GM18870 (cell line): ENCODE measurements around the gene FBXW11.

Source experiments
- ATAC-seq: cut with Tn5 transposase; IDR thresholded peaks from one replicate; pipeline ENCODE4 v1.9.1; 2021; ENCODE audit warnings: moderate library complexity; ENCODE audit not compliant: unreplicated experiment

Gene FBXW11

DNA sequence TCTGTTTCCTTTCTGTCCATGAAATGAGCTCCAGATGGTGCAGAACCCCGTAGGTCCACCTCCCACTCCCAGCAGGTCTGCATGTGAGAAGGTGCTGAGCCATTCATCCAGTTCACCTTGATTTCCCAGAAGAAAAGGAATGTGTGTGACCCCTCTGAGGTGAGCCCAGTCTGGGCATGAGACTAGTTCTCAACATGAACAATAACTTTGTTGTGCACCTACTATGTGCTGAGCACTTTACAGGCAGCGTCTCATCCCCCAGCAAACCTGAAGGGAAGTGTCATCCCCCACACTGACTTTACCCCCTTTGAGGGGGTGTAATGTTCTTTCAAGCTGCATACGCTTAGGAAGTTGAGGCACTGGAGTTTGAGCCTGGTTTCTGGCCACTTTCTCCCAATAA is 159.4 kb downstream of the FBXW11 start:
- no peak for ATAC-seq

DNA sequence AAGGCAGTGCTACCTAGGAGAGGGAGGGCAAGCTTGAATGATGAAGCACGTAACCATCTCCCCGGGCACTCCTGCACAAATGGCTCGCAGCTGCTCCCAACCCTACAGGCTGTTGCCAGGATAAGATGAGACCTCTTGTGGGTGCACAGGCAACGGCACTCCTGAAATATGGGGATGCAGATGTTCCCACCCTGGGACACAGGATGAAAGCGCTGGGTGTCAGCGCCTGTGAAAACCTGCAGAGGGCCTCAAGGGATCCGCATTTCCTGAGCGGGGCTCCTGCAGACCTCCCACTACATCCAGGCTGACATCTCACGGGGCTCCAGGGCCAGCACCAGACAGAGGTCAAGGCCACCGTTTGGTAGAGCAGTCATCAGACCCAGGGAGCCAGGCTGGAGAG is 160.1 kb downstream of the FBXW11 start:
- no peak for ATAC-seq

DNA sequence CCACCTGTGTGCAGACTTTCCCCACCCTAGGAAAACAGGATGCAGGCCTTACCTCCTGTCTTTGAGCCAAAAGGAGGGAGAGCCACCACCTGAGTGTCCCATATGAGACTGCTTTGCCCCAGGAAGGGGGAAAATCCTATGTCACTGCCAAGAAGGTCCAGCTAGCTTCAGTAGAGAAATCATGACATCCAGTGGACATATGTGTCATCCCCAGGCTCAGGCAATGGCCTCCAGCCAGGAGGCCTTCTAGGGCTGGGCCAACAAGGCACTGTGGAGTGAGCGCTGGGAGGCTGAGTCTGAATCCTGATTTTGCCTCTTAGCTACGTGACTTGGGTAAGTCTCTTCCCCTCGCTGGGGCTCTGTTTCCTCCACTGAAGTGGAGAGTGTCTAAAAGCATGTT is 160.6 kb downstream of the FBXW11 start:
- no peak for ATAC-seq

DNA sequence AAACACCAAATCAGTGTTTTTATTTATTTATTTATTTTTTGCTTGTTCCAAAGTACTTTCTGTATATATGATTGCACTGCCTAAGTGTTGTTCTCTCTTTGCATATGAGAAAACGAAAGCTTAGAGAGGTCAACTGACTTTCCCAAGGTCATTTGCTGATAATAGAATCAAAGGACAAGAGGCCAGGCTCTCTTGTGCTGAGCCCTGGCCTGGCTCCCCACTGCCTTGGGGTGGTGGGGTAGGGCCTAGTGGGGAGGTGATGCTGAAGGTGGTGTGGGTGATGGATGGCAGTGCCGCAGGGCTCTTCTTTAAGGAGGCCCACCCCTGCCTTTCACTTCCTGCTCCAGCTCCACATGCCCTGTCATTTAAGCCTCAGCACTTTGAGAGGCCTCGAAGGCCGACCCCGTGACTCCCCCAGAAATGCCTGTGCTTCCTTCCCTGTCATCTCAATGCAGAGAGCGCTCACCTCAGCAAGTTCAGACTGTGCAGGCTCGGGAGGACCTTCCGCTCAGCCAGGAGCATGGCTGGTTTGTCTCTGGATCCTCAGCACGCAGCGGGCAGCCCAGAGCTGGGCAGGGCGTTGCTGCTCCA is 161.3 kb downstream of the FBXW11 start:
- ATAC-seq: no peak

DNA sequence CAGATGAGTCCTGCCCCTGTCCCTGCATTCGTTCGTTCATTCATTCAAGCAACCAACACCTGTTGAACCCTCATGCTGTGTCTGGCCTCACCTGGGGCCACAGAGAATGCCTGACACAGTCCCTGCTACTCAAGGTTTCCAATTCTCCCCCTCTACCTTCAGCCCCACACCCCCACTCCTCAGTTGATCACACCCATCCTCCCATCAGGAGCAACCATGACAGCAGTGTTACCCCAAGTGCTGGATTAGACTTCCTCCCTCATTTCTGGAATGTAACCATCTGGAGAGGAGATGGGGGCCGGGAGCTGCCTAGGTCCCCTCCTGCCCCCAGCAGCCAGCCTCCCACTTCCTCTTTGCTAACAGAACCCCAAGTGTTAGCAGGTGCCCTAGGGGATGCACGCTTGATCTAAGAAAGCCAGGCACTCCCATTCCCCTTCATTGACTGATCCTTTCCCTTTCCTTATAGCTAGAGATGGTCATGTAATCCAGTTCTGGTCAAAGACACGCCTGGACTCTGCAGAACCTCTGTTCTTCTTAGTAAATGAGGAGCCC is 163.6 kb downstream of the FBXW11 start:
- ATAC-seq: no peak

DNA sequence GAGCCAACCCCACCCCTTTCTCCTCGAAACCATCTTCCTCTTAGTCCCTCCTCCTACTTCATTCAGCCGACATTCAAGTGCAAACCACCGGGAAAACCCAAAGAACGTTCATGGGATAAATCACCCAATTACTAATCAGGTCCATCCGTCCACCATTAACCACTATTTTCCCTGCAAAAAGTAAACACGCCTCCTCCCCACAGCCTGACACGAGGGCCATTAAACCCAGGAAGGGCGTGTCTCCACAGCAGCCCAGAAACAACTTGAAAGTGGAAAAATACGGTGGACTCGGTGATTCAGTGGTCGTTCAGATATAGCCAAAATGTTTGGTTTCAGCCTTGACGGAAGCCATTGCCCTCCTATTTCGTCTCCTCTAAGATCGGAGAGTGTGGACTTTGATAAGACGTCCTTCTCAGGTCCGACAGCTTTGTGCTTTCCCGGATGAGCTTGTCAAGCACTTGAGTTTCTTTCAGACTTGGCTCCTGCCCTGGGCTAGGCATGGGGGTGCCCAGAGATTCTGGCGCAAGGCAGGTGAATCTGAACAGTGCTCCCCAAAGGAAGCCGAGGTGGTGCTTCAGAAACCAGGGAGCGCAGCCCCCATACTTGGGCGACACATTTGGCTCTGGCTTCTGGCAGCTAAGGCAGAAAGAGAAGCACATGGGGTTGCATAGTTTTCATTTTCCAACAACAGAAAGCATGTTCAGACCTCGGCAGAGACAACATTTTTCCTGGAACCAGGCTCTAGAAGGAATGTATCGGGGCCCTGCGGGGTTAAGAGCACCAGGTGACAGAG is 164.3 kb downstream of the FBXW11 start:
- no peak for ATAC-seq

DNA sequence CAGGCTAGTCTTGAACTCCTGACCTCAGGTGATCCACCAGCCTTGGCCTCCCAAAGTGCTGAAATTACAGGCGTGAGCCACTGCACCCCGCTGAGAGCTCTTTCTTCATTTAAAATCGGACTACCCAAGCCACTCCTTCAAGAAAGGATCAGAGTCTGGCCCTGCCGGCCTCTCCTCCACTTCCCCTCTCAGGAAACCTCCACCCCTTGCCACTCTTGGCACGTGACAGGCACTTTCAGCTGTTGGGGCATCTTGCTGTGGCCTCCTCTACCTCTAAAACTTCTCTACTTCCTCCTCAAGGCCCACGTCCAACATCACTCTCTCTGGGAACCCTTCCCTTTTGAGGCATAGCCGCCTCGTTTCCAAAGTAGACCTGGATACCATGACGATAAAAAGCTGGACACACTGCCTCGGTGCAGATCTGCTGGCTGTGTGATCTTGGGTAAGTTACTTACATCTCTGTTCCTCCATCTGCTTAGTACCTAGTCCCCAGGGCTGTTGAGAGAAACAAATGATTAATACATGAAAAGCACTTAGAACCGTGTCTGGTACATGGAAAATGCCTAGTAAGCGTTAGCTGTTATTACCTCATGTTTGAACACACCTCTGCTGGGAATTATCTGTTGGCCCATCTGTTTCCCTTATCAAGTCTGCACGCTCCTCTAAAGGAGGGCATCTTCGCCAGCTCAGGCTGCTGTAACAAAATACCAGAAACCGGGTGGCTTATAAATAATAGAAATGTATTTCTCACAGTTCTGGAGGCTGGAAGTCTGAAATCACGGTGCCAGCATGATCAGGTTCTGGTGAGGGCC is 165.5 kb downstream of the FBXW11 start:
- ATAC-seq: no peak

DNA sequence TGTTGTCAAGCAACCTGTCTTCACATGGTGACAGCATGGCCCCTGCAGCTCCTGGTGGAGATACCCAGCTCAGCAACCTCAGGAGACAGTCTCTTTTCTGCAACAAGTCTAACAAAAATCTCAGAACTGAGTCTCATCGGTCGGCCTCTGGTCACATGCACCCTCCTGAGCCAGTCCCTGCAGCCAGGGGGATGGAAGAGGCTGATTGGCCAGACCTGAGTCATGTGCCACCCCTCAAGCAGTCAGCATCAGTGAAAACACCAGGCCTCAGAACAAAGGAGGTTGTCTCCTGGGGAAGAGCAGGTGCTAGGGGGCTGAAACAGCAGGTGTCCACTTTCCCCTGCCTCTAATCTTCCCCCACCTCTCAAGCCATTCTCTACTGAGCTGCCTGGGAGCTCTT is 166.4 kb downstream of the FBXW11 start:
- no peak for ATAC-seq

DNA sequence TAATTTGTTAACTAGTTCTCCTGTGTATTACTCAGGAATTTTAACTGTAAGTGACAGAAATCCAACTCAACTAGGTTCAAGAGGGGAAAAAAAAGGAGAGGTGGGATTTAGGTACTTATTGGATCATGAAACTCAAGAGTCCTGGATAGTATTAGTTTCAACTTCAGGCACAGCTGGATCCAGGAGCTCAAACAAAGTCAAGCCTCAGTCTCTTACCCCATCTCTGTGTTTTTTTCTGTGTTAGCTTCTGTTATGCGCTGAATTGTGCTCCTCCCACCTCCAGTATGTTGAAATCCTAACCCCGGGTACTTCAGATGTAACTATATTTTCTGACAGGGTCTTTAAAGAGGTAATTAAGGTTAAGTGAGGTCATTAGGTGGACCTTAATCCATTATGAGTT is 167.3 kb downstream of the FBXW11 start:
- ATAC-seq: no peak

DNA sequence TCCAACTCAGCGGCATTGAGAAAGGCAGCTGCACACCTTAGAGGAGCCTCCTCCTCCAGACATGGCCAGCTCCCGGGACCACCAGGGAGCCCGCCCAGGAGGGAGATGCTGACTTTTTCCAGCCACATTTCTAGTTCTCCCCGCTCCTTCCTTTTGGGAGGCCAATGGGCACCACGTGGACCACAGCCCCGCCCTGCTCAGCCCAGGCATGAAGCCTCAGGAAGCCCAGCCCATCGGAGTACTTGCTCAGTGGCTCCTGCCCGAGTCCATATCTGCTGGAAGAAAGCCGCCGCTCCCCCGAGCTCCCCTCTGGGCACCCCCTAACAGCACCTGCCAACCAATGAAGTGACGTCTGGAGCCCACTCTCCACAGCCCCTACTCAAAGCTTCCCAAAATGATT is 168.4 kb downstream of the FBXW11 start:
- no peak for ATAC-seq

DNA sequence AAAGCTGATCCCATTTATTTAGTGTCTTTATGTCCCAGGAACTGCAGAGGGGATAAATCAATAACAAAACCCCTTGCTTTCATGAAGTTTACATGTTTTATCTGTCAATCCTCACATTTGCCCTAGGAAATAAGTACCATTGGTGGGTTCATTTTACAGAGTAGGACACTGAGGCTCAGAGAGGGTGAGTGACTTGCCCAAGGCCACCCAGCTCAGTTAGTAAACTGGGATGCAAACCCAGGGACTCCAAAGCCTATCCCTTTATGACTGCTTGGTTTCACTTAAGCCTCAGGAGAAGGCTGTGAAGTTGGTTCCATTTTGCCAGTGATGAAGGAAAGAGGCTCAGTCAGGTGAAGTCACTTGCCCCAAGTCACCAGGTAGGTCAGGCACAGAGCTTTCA is 168.9 kb downstream of the FBXW11 start:
- ATAC-seq: no peak

DNA sequence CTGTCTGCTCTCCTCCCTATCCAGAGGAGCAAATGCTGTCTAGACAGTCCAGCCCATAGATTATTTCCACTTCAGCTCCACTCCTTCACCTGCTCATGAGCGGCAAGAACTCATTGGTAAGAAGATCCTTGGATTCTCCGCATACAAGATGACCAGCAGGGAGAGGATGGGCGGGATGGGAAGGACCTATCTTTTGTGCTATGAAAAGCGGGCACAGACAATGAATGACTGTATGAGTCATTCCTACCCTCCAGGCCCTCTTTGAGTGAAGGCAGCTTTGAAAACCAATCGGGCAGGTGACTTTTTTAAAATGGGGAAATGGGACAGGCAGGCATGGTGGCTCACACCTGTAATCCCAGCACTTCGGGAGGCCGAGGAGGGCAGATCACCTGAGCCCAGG is 171.4 kb downstream of the FBXW11 start:
- no peak for ATAC-seq

DNA sequence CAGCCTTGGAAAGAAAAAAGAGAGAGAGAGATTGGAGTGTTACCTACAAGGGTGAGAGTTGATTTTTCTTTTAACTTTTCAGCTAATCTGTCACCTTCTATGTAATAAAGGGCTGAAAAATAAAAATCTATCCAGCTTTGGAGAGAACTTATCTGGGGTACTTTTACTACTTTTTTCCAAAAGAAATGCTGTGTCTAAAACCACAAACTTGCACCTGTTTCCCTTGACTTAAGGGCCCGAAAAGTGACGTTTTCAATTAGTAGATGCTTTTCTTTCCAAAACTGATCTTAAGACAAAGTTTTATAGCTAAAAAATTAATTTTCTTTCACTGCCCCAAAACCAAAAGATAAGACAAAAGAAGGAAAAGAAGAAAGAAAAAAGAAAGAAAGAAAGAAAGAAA is 172.0 kb downstream of the FBXW11 start:
- ATAC-seq: no peak

DNA sequence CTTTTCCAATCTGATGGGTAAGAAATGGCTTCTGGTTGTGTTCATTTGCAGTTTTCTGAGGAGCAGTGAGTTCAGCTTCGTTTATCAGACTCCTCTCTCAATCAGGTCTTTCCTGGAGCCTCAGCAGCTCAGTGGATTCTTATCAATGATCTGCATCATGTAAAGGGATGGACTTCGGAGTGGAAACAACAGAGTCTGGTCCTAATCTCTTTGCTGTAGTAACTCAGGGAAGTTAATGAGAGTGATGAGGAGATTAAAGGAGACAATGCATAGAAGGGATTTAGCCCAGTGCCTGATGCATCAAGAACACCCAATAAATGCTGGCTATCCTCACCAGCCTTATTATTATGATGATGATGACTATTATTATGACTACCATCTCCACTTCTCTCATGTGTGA is 173.7 kb downstream of the FBXW11 start:
- no peak for ATAC-seq

DNA sequence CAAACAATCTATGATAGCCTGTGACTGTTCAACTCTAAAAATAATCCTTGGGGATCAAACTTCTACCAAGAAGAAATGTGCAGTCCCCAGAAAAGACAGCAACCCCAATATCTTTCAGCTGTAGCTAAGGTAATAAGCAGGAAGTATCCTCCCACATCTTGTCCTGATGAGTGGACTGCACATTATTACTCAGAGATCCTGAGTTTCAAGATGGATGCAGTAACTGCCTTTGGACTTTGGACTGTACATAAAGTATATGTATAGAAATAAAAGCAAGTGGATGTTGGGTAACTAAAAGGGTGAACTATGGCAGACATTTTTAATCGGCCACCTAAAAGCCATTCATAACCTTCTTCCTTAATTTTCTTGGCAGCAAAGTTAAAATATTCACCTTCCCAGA is 175.8 kb downstream of the FBXW11 start:
- ATAC-seq: no peak

DNA sequence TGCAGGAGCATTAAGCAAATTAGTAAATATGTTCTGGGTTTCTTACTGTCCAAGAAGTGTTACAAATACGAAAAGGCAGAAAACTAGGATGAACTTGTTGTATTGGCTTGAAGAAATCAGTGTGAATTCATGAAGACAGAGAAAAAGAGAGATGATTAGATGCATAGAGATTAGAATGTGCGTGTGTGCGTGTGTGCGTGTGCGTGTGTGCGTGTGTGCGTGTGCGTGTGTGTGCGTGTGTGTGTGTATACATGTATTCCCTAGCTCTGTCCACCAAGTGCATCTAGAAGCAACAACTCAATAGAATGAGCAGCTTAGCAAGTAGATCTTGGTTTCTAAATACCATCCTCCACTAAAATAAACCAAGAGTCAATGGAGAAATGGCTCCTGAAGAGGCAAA is 179.3 kb downstream of the FBXW11 start:
- ATAC-seq: no peak

DNA sequence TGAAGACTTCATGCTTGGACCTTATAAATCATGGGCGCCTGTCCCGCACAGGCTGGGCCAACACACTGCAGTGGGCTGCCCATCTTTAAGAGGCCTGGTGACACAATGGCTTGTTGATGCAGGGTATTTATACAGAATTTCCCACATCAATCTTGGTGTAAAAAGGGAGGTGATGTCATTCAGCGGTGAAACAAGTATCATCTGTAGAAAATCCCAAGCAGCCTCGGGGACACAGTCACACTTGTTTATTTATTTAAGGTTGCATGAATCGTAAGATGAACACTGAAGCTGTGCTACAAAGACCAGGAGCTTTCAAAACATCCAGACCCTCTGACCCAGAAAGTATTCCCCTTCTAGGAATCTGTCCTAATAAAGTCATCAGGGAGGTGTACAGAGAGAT is 180.3 kb downstream of the FBXW11 start:
- ATAC-seq: no peak

DNA sequence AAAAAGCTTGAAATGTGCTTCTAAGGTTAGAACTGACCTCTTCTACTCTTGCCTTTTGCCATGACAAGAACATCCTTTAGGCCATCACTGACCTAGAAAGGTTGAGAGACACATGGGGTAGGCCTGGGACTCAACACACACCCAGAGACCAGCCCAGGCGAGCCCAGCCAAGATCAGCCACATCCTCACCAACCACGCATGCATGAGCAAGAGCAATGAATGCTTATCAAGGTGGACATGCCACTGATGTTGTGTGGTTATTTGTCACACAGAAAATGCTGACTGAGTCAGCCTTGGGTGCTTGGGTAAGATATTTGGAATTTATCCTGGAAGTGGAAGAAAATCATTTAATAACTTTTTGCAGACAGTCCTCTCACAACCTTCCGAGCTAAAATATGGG is 181.4 kb downstream of the FBXW11 start:
- no peak for ATAC-seq

DNA sequence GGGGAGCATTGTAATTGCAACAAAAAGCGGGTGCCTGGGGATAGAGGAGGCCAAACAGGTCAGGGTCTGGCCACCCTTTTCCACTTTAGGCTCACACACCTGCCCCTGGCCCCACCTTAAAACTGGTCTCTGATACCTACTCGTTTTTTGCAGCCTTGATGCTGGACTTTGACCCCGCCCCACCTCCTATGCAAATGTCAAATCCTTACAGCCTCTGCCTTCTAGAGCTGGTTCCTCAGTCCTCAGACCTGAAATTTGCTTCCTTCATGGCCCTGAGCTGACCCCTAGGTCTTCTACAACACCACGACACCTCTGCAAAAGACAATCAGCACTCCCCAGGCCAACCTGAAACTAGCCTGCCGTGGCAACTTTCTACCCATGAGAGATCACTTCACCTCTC is 183.2 kb downstream of the FBXW11 start:
- ATAC-seq: no peak

DNA sequence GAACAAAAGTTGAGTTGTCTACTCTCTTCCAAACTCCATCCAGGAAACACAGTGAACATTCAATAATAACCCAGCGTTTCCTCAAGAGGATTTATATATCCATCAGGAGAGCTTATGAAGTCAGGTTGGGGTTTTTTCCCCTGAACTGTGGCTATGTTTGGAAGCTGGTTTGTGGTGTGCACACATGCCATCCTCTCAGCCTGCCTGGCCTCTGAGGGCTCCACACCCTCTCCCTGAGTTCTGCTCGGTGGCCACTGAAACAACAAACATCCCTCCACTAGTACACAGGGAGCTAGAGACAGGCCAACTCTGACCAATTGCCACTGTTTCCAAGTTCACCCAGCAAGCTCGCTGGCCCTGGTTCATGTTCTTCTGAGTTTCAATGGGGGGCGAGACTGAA is 185.2 kb downstream of the FBXW11 start:
- no peak for ATAC-seq

DNA sequence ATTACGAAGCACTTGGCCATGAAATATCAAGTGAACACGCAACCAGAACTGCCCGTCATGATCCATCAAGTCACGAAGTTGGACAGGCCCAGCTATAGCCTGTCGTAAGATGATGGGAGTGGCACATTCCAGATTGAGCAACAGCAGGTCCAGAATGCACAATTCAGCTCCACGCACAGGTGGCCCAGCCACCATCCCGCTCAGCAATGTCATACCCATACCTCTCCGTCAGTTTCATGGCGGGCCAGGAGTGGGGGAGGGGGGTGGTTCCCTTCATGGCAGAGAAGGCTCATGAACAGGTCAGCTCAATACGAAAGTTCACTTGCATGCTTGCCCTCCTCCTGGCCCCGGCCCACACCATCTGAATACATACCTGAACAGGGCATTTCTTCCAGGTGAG is 185.9 kb downstream of the FBXW11 start:
- no peak for ATAC-seq

DNA sequence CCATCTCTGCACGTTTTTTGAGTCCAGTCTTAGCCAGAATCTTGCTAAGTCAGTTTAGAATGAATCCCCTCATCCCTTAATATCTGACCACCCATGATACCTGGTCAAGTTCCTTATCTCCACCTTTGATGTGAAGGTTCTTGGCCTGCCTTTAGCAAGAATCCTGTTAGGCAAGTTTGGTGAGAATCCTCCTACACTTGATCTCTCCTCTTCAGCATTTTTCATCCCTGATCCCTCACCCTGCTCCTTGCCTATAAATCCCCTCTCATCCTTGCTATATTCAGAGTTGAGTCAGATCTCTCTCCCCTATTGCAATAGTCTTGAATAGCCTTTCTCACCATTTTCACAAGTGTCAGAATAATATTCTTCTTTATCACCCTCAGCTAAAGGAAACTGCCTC is 189.8 kb downstream of the FBXW11 start:
- ATAC-seq: no peak
